Stimulated activated CD4-positive, alpha-beta T cell treated with anti-CD3 and anti-CD28 coated beads, Interleukin-1b, Interleukin-23, amount 100 ng/mL, for 48 hours (primary cell): ENCODE measurements around the gene CPNE7.
"Not testable (repeated sequence)": the region's sequence is repeated elsewhere in the genome, so short reads cannot be mapped to it uniquely, and the experiment has no call there.

ENCODE experiments used
- DNase-seq: peaks from one replicate; pipeline ENCODE4 v3.0.0-alpha.2; 2020

The CPNE7 gene

DNA sequence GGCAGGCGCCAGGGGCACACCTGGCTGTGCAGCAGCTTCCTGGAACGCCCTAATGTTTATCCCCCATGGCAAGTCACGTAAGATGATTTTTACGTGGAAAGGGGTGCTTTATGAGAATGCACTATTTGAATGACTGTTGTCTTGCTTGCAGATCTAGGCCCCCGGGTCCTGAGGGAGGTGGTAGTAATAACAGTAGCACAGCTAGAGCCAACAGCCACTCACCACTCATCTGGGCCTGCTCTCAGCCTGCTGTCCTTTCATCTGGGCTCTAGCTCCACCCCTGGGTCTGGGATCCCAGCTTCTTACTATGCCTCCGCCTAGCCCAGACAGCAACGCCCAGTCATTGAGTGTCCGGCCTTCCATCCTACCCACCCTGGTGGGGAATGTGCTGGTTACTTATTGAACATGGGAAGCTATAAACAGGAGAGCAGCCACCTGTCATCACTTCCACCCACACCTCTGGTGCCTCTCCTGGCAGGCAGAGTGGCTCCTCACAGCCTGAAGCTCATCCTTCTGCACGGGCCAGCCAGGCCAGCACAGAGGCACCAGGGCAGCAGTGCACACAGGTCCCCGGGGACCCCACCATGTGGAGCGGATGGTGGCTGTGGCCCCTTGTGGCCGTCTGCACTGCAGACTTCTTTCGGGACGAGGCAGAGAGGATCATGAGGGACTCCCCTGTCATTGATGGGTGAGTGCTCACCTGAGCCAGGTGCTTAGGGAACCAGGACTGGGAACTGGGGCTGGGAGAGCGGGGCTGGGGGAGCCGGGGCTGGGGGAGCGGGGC is 54.5 kb downstream of the CPNE7 start:
- DNase-seq = no peak

DNA sequence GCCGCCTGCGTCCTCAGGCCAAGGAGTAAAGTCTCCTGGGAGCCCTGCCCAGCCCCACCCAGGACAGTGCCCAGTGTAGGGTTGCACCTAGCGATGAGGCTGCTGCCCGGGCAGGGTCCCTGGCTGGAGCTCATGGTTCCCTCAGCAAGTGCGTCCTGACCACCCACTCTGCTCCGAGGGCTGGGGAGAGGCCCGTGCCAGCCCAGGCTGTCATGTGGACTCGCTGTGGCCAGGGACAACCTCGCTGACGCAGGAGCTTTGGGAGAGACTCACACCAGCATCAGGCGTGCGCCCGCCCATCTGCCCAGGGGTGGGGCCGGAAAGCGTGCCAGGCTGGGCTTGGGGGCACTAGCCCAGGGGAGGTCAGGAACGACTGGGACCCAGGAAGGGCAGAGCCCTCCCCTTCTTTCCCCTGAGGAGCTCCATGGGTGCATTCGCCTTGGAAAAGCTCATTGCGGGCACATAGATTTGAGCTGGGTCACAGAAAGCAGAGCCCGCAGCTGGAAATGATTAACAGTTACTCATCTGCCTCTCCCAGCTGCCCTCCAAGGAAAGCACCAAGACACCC is 57.6 kb downstream of the CPNE7 start:
- DNase-seq = no peak

DNA sequence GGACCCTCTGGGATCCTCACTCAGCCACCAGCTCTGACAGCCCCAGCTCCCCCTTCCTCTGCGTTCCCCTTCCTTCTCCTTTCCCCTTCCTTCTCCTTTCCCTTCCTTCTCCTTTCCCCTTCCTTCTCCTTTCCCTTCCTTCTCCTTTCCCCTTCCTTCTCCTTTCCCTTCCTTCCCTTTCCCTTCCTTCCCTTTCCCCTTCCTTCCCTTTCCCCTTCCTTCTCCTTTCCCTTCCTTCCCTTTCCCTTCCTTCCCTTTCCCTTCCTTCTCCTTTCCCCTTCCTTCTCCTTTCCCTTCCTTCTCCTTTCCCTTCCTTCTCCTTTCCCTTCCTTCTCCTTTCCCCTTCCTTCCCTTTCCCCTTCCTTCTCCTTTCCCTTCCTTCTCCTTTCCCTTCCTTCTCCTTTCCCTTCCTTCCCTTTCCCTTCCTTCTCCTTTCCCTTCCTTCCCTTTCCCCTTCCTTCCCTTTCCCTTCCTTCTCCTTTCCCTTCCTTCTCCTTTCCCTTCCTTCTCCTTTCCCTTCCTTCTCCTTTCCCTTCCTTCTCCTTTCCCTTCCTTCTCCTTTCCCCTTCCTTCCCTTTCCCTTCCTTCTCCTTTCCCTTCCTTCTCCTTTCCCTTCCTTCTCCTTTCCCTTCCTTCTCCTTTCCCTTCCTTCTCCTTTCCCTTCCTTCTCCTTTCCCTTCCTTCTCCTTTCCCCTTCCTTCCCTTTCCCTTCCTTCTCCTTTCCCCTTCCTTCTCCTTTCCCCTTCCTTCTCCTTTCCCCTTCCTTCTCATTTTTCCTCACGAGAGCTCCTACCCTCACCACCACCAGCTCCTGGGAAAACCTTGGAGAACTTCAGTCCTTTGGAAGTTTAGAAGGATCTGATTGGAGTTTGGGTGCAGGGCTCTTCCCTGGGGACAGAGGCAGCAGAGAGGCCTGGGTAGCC is 59.2 kb downstream of the CPNE7 start:
- DNase-seq = not testable (repeated sequence)

DNA sequence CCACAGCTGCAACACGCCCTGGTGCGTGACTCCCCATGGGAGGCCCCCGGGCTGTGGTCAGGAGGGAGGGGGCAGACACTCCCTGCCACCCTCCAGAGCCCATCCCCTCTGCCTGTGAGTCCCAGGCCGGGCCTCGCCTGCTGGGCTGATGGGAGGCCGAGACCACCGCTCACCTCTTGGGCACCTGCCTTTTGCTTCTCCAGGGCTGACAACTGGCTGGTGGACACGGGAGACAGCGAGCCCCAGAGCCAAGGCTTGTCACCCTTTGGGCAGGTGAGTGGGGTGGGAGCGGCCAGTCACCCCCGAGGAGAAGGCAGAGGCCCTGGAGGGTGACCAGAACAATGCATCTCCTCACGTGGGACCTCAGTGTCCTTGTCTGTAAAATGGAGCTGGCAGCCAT is 61.1 kb downstream of the CPNE7 start:
- DNase-seq = no peak

DNA sequence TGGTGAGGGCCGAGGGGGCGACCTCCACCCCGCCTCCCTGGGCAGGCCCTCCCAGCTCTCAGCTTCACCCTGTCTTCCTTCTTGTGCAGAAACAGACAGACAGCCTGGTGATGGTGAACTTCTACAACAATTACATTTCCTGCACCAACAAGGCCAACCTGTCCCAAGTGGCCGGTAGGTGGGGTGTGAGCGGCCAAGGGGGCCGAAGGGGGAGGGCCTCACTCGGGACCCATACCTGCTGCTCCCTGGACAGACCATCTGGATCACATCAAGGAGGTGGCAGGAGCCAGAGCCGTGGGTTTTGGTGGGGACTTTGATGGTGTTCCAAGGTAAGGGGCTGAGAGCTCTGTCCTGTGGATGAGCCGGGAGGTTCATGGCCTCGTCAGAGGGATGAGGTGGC is 61.8 kb downstream of the CPNE7 start:
- DNase-seq = no peak

DNA sequence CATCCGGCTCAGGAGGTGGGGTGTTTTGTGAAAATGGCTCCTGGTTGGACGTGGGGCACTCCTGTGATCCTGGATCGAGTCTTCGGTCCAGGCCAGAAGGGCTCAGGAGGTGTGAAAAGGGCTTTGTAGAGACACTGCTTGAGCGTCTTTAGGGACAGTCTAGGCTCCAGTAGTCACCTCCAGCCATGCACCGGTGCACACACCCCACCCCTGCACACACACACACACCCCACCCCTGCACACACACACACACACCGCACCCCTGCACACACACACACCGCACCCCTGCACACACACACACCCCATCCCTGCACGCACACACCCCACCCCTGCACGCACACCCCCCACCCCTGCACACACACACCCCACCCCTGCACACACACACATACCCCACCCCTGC is 62.9 kb downstream of the CPNE7 start:
- no peak for DNase-seq

DNA sequence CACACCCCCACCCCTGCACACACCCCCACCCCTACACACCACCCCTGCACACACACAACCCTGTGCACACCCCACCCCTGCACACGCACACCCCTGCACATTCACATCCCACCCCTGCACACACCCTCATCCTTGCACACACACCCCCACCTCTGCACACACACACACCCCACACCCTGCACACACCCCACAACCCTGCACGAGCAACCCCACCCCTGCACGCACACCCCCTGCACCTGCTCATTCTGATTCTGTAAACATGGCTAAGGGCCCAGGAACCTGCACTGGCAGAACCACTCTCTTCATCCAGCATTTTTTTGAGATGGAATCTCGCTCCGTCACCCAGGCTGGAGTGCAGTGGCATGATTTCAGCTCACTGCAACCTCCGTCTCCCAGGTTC is 63.8 kb downstream of the CPNE7 start:
- DNase-seq = no peak

DNA sequence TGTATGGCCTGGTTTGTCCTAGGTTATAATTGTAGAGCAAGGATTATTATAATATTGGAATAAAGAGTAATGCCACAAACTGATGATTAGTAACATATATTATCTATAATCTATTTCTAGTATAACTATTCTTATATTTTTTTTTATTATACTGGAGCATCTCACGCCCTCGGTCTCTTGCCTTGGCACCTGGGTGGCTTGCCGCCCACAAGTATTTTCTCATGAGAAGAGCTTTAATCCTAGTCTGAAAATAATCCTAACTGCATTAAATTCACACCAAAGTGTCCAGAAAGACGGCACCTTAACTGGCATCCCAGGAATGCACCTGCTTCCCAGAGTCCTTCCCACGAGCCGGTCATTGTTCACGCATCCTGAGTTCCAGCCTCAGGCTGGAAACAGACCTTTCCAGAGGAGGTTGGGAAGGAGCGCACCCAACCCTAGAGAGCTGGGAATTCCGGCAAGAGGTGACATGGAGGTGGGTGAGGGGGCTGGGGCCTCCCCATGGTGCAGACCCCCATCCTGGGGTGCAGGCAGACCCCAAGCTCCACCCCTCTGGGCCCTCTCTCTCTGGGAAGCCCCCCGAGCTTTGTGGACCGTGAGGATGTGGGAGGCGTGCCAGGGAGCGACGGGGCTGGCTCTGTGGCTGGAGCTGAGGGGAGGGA is 66.0 kb downstream of the CPNE7 start:
- no peak for DNase-seq

DNA sequence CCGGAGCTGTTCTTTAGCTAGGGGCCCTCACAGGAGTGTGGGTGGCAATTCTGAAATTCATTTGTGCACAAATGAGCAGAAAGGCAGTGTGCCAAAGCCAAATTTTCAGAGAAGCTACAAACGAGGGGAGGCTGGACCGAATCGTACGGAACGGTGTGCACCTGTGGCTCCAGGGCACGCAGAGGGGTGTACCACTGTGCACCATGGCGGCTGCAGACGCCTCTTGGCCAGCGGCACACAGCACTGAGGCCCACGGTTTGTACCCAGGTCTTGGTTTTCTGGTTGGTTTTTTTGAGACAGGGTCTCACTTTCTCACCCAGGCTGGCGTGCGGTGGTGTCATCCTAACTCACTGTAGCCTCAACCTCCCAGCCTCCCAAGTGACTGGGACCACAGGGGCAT is 67.0 kb downstream of the CPNE7 start:
- DNase-seq = no peak

DNA sequence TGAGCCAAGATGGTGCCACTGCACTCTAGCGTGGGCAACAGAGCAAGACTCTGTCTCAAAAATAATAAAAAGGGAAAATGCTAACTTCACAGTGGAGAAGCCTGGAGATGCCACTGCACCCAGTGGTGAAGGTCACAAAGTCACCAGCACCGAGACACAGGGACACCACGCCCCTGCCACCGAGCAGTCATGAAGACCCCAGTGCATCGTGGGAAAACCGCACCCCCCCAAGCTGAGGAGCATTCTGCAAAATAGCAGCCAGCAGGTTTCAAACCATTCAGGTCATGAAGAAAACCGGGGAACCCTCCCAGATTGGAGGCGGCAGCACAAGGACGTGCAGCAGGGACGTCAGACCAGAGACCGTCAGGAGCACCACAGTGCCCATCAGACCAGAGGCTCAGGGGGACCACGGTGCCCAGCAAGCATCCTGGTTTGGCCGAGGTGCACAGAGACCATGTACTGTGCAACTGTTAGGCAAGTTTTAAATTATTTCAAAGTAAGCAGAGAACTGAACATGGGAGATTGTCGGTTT is 68.3 kb downstream of the CPNE7 start:
- DNase-seq = no peak

DNA sequence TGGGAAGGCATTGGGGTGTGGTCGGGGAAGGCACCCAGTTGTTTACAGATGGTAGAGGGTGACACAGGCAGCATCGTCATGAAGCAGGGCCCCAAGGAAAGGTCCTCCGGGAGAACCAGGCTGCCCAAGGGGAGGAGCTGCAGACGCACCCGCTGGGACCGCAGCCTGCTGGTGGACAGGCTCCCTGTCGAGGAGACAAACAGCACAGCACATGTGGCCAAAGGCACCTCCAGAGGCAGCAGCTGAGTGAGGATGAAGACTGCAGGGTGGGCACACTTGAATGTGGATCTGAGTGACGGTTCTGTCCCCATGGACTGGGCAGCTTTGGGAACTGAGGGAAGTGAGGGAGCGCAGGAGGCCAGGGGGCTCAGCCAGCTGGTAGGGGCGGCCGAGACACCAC is 69.6 kb downstream of the CPNE7 start:
- no peak for DNase-seq

DNA sequence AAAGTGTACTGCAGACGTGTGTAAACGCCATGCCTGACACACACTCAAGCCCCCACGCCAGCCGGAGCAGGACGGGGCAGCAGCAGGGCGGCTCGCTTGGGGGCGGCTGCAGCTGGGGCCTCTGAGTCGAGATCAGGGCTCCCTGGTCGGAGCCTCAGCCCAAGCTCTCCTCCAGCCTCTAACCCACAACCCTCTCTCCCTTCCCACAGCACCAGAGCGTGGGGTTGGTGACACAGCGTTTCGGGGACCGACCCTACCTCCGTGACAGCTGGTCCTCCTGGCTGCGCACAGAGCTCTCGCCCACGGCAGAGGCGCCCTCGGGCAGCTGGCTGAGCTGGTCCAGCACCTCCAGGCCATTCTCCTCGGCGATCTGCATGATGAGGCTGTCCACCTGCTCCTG is 70.7 kb downstream of the CPNE7 start:
- DNase-seq = no peak
